Measurements from ENCODE around the gene CLN5. TPM values are rescaled to one million over a fixed set of nuclear protein-coding genes. Genes with fewer than 3 reads are reported as not detected.

CLN5 gene
- total and polyA plus RNA-seq, 2 of the 13 experiments (the other 11 are each of a cell fraction or from before 2014, with no cell fraction given) = 10.1 to 13.7 TPM

GRCh38 chr13:76980075-76980718 is 11.7 kb upstream of the CLN5 start (continued):
- TF ChIP-seq TAF15 (IDR thresholded peaks at IDR 0.05; ENCODE audit: low read depth, low read length, poor library complexity, severe bottlenecking) (no peak), MAX (IDR thresholded peaks at IDR 0.05) (peak; percentile 47), ZNF773 (CRISPR knock-in tag; IDR thresholded peaks at IDR 0.05; ENCODE audit: borderline replicate concordance) (no peak), AHDC1 (CRISPR knock-in tag; IDR thresholded peaks at IDR 0.05; ENCODE audit: borderline replicate concordance) (no peak), ZEB1 (IDR thresholded peaks at IDR 0.05; ENCODE audit: insufficient replicate concordance, low read depth) (no peak), SIX4 (CRISPR knock-in tag; IDR thresholded peaks at IDR 0.05) (no peak), ARID5B (CRISPR knock-in tag; IDR thresholded peaks at IDR 0.05) (peak; percentile 38; the same call in 1 of the 2 replicates), HNRNPK (IDR thresholded peaks at IDR 0.05; ENCODE audit: low read depth, low read length, poor library complexity, severe bottlenecking) (peak; percentile 31), ZNF687 (CRISPR knock-in tag; IDR thresholded peaks at IDR 0.05) (peak; percentile 66), TERF1 (CRISPR knock-in tag; IDR thresholded peaks at IDR 0.05) (no peak), FOXO1 (CRISPR knock-in tag; IDR thresholded peaks at IDR 0.05) (0 out of 2 replicates have a peak, but pooled peaks have one; percentile 16), RBM39 (IDR thresholded peaks at IDR 0.05; ENCODE audit: low read depth, low read length, poor library complexity, severe bottlenecking) (peak; percentile 65)

Data from HepG2 (cell line).